DOHH2 (cell line): ENCODE measurements around the gene NKD1.

Experiments
- CTCF ChIP-seq: fragments of 200-600 bp; sonication (generic); IDR thresholded peaks from one replicate; pipeline ENCODE4 v1.5.1; 2014; ENCODE audit warnings: antibody characterized with exemption, mild to moderate bottlenecking, low read depth, low read length; ENCODE audit not compliant: poor library complexity, severe bottlenecking
- EZH2phosphoT487 ChIP-seq: fragments of 200-600 bp; sonication (generic); IDR thresholded peaks from 2 replicates; pipeline ENCODE4 v1.6.1; 2017; ENCODE audit warnings: borderline replicate concordance, mild to moderate bottlenecking, antibody characterized with exemption, low read length, moderate library complexity, mixed read lengths

GRCh38 chr16:50538411-50539052 is 9.7 kb upstream of the NKD1 start:
- TF ChIP-seq CTCF (no peak), EZH2phosphoT487 (no peak)
